ENCODE data around the gene LY86. TPM values are rescaled to one million over a fixed set of nuclear protein-coding genes. Genes with fewer than 3 reads are reported as not detected.

LY86 gene
- total and polyA plus RNA-seq, 2 of the 13 experiments (the other 11 are each of a cell fraction or from before 2014, with no cell fraction given): not detected

- BruUV-seq (replicated peaks): no TSS peak
- Histone ChIP-seq H2AFZ (ENCODE audit: low read length) (no peak overlapping the region), H3K27me3 (ENCODE audit: control insufficient read depth in 1 of 2, insufficient read depth in 2 of 2, low read length in 2 of 2) (peaks cover 0 to 29% of the 10 kb centered on the region in 2 experiments; a peak in 3 of 5 replicates), H3K9ac (ENCODE audit: insufficient read depth, low read depth, low read length) (no peak overlapping the region), H3K4me3 (replicated peaks in 1 of 3; ENCODE audit: insufficient read depth in 1 of 3, low read depth in 2 of 3, low read length in 3 of 3) (no peak overlapping the region), H3K36me3 (replicated peaks in 1 of 2; ENCODE audit: control insufficient read depth in 1 of 2, insufficient read depth in 2 of 2, low read length in 2 of 2) (no peaks in the 10 kb centered on the region), H4K20me1 (ENCODE audit: insufficient read depth, low read length) (no peaks in the 10 kb centered on the region), H3K79me2 (ENCODE audit: insufficient read depth, low read length) (no peaks in the 10 kb centered on the region), H3K9me3 (ENCODE audit: low read length) (no peaks in the 10 kb centered on the region), H3K4me2 (ENCODE audit: low read depth, low read length) (no peak overlapping the region), H3K4me1 (ENCODE audit: insufficient read depth, low read length) (no peaks in the 10 kb centered on the region), H3K27ac (ENCODE audit: extremely low read length, insufficient read depth, low read length) (no peak overlapping the region)
- intact Hi-C loops (cut with micrococcal nuclease; ENCODE audit: unreplicated experiment) (no loop called here), in situ Hi-C loops (cut with HindIII; ENCODE audit: extremely low pct_ligation_motif_present, low pct_unique_long_range_greater_than_20kb) (no loop called here)
- WGBS (ENCODE audit: low lambda C conversion rate): 7% methylated on average over 5 of the region's 5 CpGs
- ATAC-seq (no peak), FAIRE-seq (no peak), DNase-seq (ENCODE audit: low spot score) (no peak)
- ChIA-PET CTCF (ENCODE audit: low intra/inter-chr PET ratio, low total read pairs) (no interaction called here), POLR2A (no interaction called here)
- TF ChIP-seq TOE1 (CRISPR knock-in tag; IDR thresholded peaks at IDR 0.05) (no peak), KDM3A (CRISPR knock-in tag; IDR thresholded peaks at IDR 0.05; ENCODE audit: low read depth) (no peak), RFX5 (IDR thresholded peaks at IDR 0.05; ENCODE audit: low read depth, low read length) (no peak), CEBPG (CRISPR knock-in tag; IDR thresholded peaks at IDR 0.05) (no peak), ZBTB8A (CRISPR knock-in tag; IDR thresholded peaks at IDR 0.05; ENCODE audit: borderline replicate concordance, low read depth) (no peak), MTA3 (CRISPR knock-in tag; IDR thresholded peaks at IDR 0.05) (no peak), HNF1A (IDR thresholded peaks at IDR 0.05; ENCODE audit: low read depth) (no peak), HNF1A (CRISPR knock-in tag; IDR thresholded peaks at IDR 0.05; ENCODE audit: borderline replicate concordance) (no peak), ZNF891 (CRISPR knock-in tag; IDR thresholded peaks at IDR 0.05) (no peak), NFKB2 (CRISPR knock-in tag; IDR thresholded peaks at IDR 0.05; ENCODE audit: borderline replicate concordance) (no peak), BCL6 (CRISPR knock-in tag; IDR thresholded peaks at IDR 0.05) (no peak), ZNF672 (CRISPR knock-in tag; IDR thresholded peaks at IDR 0.05) (no peak), MYPOP (CRISPR knock-in tag; IDR thresholded peaks at IDR 0.05) (no peak), KLF13 (CRISPR knock-in tag; IDR thresholded peaks at IDR 0.05) (no peak)
These were observed 26.4 kb downstream of the LY86 start for GRCh38 chr6:6614983-6615349.
